Neutrophil (primary cell): Measurements from ENCODE around the gene CABP4.

Source experiments
- H3K27ac ChIP-seq: fragments of 200-600 bp; sonication (generic); 2 replicates; pipeline ENCODE4 v1.5.1; 2016; ENCODE audit warnings: mild to moderate bottlenecking, moderate library complexity
- H3K27me3 ChIP-seq: fragments of 200-600 bp; sonication (generic); 2 replicates; pipeline ENCODE4 v1.6.0; 2016; ENCODE audit warnings: mild to moderate bottlenecking
- H3K36me3 ChIP-seq: fragments of 200-600 bp; sonication (generic); 2 replicates; pipeline ENCODE4 v1.5.1; 2017
- H3K4me1 ChIP-seq, 2 experiments: fragments of 200-600 bp in 1 of 2; sonication (generic) in 1 of 2; 1 replicate in 1 of 2; 2 replicates in 1 of 2; pipeline versions ENCODE4 v1.5.1 to v1.6.1; 2013 to 2016; ENCODE audit warnings: low read depth in 1 of 2, low read length in 1 of 2, mild to moderate bottlenecking in 1 of 2, moderate library complexity in 1 of 2; ENCODE audit not compliant: control insufficient read depth in 1 of 2, insufficient read depth in 1 of 2
- H3K4me3 ChIP-seq, 2 experiments: fragments of 200-600 bp in 1 of 2; sonication (generic) in 1 of 2; 1 replicate in 1 of 2; 2 replicates in 1 of 2; pipeline ENCODE4 v1.5.1; 2013 to 2016; ENCODE audit warnings: low read depth in 1 of 2, low read length in 1 of 2, mild to moderate bottlenecking in 1 of 2, moderate library complexity in 1 of 2
- H3K9me3 ChIP-seq: fragments of 200-600 bp; sonication (generic); 2 replicates; pipeline ENCODE4 v1.5.1; 2016
- TF ChIP-seq, protein P1 (sequence below): fragments of 200-600 bp; sonication (generic); IDR thresholded peaks from 2 replicates; pipeline ENCODE4 v1.5.1; 2016; ENCODE audit warnings: antibody characterized with exemption

The CABP4 gene

DNA sequence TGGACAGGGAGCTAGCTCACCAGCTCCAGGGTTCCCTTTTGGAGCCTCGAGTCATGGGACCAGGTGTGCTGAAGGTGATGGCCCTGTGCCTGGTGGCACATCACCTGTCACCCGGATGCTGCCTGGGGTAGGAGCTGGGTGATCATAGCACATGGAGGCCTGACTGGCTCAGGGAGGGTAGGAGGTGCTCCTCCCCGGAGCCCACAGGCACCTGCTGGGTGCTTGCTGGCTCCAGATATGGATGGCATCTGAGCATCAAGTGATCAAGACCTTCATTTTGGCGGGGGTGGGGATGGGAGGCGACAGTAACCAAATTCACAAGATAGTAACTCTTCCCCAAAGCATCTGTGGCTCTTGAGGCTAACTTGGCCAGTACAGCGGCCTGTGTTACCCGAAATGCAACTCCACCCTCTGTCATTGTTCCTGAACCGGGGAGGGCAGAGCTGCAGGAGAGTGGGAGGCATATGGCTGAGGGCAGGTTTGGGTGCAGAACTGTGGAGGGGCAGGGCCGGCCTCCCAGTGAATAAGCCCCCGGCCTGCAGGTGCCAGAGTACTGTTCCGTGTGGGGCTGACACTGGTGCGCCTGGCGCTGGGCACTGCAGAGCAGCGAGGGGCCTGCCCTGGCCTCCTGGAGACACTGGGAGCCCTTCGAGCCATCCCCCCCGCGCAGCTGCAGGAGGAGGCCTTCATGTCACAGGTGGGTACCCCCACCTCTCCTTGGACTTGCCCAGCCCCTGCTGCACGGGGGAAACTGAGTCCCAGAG lies 46.5 kb upstream of the CABP4 start:
- peak overlapping the region; percentile 7 to 53 for H3K4me3 ChIP-seq
- TF ChIP-seq, protein P1, sequence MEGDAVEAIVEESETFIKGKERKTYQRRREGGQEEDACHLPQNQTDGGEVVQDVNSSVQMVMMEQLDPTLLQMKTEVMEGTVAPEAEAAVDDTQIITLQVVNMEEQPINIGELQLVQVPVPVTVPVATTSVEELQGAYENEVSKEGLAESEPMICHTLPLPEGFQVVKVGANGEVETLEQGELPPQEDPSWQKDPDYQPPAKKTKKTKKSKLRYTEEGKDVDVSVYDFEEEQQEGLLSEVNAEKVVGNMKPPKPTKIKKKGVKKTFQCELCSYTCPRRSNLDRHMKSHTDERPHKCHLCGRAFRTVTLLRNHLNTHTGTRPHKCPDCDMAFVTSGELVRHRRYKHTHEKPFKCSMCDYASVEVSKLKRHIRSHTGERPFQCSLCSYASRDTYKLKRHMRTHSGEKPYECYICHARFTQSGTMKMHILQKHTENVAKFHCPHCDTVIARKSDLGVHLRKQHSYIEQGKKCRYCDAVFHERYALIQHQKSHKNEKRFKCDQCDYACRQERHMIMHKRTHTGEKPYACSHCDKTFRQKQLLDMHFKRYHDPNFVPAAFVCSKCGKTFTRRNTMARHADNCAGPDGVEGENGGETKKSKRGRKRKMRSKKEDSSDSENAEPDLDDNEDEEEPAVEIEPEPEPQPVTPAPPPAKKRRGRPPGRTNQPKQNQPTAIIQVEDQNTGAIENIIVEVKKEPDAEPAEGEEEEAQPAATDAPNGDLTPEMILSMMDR: no peak
- peak overlapping the region; percentile 98 for H3K27ac ChIP-seq
- peaks cover 13% of the 10 kb centered on the region for H3K27me3 ChIP-seq
- H3K9me3 ChIP-seq: no peaks in the 10 kb centered on the region
- peaks cover 65 to 68% of the 10 kb centered on the region in 2 experiments for H3K4me1 ChIP-seq
- peaks cover 64% of the 10 kb centered on the region for H3K36me3 ChIP-seq

DNA sequence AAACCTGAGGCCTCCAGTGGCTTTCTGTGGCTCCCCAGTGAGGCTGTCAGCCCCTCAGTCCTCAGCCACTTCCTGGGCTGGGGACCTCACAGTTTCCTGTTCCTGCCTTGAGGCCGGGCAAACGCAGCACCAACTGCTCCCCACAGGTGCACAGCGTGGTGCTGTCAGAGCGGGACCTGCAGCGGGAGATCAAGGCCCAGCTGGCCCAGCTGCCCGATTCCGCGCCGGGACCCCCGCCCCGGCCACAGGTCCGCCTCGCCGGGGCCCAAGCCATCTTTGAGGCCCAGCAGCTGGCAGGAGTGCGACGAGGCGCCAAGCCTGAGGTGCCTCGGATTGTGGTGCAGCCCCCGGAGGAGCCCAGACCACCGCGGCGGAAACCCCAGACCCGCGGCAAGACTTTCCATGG lies 45.9 kb upstream of the CABP4 start:
- peaks cover 64% of the 10 kb centered on the region for H3K36me3 ChIP-seq
- H3K4me1 ChIP-seq: peaks cover 64 to 66% of the 10 kb centered on the region in 2 experiments
- peak overlapping the region; percentile 98 for H3K27ac ChIP-seq
- peaks cover 20% of the 10 kb centered on the region for H3K27me3 ChIP-seq
- no peaks in the 10 kb centered on the region for H3K9me3 ChIP-seq
- peak overlapping the region; percentile 7 to 53 for H3K4me3 ChIP-seq
- TF ChIP-seq, protein P1: no peak

DNA sequence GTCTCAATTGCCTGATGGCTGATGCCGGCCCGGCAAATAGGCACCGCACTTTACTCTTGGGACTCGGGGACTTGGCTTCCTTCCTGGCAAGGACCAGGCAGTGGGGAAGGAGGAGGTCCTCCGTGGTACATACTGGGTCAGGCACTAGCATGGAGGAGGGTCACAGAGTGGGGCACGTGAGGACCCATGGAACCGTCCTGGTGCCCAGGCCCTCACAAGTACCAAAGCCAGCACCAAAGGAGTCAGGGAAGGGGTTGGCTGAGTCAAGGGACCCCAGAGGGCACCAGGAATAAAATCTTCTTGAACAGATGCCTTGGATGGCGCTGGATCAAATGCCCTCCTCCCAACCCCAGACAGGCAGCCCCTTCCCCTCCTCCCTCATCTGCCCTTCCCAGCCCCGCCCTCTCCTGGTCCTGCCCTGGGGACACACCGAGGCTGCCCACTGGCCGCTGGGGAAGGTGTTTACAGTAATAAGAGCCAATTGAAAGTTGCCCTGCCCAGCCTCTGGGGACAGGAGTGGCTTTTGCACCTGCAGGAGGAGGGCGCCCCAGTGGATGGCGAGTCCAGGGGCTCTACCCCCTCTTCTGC lies 45.3 kb upstream of the CABP4 start:
- Histone ChIP-seq H3K27me3 (peaks cover 26% of the 10 kb centered on the region), H3K36me3 (peaks cover 63% of the 10 kb centered on the region), H3K4me1 (peaks cover 59 to 60% of the 10 kb centered on the region in 2 experiments), H3K27ac (peak overlapping the region; percentile 98), H3K4me3 (peak overlapping the region; percentile 7 to 53), H3K9me3 (no peaks in the 10 kb centered on the region)
- TF ChIP-seq, protein P1: no peak

DNA sequence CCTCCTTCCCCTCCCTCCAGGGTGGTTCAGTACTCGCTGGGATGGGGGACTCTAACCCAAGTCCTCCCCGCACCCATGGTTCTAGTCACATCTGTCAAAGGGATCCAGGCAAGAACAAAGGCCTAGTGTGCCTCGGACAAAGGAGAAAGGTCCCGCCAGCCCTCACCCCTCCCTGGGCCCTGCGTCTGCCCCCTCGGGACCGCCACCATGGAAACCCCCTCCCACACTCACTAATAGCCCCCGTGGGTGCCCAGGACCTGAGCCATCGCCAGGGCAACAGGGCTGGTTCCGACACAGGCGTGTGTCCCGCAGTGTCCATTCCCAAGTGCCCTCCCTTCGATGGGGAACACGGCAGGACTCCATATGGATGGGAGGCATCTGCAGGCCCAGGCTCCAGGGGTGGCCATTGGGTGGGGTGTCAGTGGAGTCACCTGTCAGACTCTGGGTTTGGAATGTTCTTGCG lies 44.8 kb upstream of the CABP4 start:
- Histone ChIP-seq H3K27ac (peak overlapping the region; percentile 98), H3K4me1 (peaks cover 54 to 59% of the 10 kb centered on the region in 2 experiments), H3K4me3 (no peak overlapping the region), H3K9me3 (no peaks in the 10 kb centered on the region), H3K27me3 (peaks cover 31% of the 10 kb centered on the region), H3K36me3 (peaks cover 58% of the 10 kb centered on the region)
- TF ChIP-seq, protein P1: no peak

DNA sequence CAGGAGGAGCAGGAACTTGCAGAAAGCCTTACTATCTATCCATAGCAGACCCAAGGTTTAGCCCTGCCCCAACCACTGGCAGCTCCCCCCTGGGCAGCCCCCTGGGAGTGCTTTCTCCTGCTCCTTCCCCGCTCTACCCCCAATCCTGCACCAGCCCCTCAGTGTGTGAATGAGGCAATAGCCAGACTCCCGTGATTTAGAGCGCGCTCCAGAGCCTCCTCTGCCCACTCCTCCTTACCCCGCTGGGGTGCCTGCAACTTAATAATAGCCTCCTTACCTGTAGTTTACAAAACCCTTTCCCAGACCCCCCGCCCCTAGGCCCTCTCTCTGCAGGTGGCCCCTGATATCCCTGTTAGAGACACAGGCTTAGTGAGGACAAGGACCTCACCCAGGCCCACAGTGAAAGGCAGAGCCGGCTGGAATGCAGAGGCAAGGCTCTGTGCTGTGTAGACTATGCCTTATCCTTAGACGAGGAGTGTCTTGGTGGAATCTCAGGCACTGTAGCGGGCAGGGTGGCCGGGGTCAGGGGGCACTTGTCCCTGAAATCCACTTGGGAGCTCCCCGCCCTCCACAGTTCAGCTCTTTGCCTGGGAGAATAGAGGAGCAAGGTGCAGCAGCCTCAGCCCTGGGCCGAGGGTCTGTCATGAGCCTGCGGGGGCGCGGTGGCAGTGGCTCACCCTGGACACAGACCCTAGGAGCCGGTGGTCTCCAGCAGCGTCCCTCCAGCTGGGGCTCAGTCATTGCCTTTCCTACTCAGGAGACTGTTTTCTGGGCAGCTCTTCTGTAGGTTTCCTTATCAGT lies 44.0 kb upstream of the CABP4 start:
- TF ChIP-seq, protein P1: no peak
- Histone ChIP-seq H3K4me3 (no peak overlapping the region), H3K27me3 (peaks cover 39% of the 10 kb centered on the region), H3K4me1 (peaks cover 46 to 56% of the 10 kb centered on the region in 2 experiments), H3K36me3 (peaks cover 50% of the 10 kb centered on the region), H3K9me3 (no peaks in the 10 kb centered on the region), H3K27ac (no peak overlapping the region)
